Breast epithelium (tissue), 3 donors: ENCODE data around the gene RHOT2.

Experiments used
- CTCF ChIP-seq, 3 donors: fragments of 450-650 bp; IDR thresholded peaks; one replicate each; pipeline ENCODE4 v1.5.1; 2016 to 2017; ENCODE audit warnings: antibody characterized with exemption in 3 of 3, mild to moderate bottlenecking in 3 of 3, moderate library complexity in 3 of 3
- POLR2AphosphoS5 ChIP-seq, 3 donors: sonication (generic); formaldehyde crosslinking; IDR thresholded peaks; one replicate each; pipeline ENCODE4 v1.6.1; 2017; ENCODE audit warnings: antibody characterized with exemption in 3 of 3

- no peak for TF ChIP-seq POLR2AphosphoS5 (IDR thresholded peaks at IDR 0.05)
- no peak for TF ChIP-seq CTCF (IDR thresholded peaks at IDR 0.05)
Measured at GRCh38 chr16:660132-660458, 7.8 kb upstream of the RHOT2 start.
